SK-N-DZ (cell line): ENCODE data around the gene PRKN.

Experiments
- DNase-seq: peaks from one replicate; pipeline ENCODE4 v3.0.0-alpha.2; 2015; ENCODE audit warnings: low spot score

Gene PRKN

DNA sequence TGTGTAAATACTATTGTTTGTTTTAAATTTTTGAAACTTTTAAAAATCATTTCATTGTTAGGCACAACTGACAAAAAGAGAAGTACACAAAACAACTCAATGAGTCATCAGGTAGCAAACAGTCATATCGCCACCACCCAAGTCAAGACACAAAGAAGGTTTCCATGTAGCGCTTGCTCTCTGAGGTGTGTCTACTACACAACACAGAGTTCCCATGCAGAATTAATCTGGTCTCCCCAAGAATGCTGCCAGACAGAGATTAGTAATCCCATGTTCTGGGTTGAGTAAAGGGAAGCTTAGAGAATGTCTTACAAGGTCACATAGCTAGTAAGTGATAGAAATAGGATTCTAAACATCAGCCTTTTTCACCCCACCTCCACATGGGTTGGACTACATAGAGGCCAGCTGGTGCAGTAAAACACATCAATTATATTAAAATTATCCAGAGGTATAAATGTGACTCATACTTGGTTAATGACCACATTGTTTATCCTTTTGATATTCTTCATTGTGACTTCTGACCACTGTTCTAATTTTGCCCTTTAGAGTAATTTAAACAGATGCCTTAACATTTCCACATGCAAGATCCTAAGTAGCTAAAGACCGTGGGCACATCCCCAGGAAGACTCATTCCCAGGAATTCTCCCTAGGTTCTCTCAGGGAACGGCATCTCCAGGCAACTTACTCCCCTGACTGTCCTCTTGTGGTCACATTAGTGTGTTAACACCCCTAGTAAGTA lies 413.5 kb downstream of the PRKN start:
- DNase-seq = no peak

GRCh38 chr6:162307865-162308264 lies 419.7 kb downstream of the PRKN start:
- DNase-seq = no peak

DNA sequence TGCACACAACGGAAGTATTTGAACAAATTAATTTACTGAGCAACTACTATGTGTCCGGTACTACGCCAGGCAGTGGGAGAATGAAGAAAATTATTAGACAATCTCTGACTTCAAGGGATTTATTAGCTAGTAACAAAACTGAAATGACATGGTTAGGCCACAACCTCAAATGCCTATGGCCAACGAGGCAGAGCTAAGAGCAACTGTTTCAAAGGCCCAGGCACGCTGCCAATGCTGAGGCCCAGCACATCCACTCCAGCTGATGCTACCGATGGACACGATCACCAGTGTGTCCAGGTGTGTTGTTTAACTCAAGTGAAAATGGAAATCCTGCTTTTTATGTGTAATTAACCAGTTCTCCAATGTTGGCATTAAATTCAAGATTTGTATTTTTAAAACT lies 420.9 kb downstream of the PRKN start:
- no peak for DNase-seq

DNA sequence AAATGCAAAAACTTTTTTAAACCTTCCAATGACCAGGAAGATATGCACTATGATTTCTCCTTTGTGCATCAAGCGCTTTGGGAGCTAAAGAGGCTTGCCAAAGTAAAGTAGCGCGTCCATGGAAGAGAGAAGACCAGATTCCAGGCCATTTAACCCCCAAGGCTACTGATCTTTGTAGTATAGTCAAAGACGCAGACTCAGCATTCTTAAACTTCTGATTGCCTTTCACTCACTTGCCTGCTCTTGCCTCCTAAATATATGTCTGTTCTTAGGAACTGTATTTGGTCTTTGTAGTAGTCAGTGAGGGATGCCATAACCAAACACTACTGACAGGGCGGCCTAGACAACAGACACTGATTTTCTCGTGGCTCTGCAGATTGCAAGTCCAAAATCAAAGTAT lies 426.4 kb downstream of the PRKN start:
- DNase-seq = no peak

GRCh38 chr6:162294029-162294428 lies 433.5 kb downstream of the PRKN start:
- DNase-seq = no peak

- no peak for DNase-seq
Observed at GRCh38 chr6:162292915-162293314, 434.7 kb downstream of the PRKN start.

DNA sequence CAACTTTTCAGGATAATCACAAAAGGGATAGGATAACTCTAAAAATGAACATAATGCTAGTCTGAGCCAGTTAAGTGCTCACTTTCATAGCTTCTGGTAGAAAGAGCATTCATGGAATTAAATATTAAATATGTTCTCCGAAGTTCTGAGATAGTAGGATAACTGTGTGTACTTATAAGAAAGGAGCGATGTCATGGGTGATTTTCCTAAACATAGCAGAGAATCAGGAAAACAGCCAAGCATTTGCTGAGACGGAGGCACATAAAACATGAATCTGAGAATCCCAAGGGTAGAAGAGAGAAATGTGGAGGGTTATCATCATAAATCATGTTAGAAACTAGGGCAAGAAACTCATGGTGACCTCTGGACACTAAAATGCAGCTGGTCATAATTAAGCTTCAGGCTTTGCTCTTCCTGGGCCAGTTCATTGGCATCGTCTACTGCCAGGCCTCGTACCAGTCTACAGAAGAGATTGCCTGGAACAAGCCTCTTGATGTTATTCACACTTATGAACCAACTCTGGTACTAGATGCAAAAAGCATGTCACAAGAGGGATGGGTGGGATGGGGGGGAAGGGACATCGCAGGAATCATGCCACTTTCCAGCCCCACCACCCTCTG lies 436.6 kb downstream of the PRKN start:
- DNase-seq = no peak

- DNase-seq = no peak
Observed at GRCh38 chr6:162289972-162290371, 437.6 kb downstream of the PRKN start.

GRCh38 chr6:162273986-162274385 lies 453.6 kb downstream of the PRKN start:
- no peak for DNase-seq

- peak; percentile 46 for DNase-seq
Observed at GRCh38 chr6:162271922-162272321, 455.6 kb downstream of the PRKN start.

- no peak for DNase-seq
Observed at GRCh38 chr6:162270966-162271365, 456.6 kb downstream of the PRKN start.

DNA sequence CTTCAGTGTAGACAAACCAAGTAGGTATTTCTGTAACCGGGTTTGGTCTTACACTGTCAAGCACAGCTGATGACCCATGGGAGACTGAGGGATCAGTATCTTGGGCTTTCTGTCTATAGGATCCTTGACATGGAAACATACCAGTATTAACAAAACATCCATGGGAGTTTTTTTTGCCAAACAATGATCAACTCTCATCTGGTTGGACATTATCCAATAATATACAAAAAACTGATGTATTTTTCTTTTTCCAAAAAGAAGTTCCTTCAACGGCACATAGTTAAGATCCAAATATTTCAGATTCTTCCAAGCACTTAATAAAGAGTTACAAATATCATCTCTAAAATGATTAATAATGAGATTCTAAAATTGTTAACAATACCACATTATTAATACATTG lies 459.9 kb downstream of the PRKN start:
- DNase-seq = no peak

DNA sequence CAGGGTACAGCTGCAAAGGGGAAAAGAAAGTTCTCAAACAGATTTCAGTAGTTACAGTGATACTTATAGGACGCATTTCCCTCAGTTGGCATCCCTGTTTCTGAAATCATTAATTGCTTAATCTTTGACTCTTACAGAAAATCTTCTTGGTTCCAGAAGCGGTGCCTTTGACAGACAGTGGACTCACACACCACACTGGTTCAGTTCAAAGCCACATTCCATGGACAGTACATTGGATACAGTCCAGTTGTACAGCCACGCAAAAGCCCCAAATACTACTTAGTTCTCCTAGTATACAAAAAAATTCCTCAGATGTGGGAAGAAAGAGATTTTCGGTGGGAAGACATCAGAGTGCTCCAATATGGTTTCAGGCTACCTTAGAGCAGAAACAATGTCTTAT lies 460.4 kb downstream of the PRKN start:
- no peak for DNase-seq

DNA sequence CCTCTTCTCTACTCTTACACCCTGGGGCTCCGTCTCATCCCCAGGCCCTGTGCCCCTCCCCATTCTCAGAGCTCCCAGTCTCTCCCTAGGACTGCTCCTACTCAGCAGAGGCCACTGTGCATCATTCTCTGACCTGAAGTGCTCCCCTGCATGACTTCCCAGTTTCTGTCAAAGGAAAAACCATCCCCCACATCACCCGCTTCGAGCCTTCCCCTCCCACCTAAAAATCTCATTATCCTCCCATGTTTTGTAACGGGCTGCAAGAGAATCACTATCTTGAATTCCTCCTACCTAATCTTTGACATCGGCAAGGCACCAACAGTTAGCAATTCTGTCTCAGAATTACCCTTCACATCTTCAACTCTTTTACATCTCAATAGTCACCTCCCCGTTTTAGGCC lies 463.0 kb downstream of the PRKN start:
- DNase-seq = no peak

GRCh38 chr6:162262466-162263196 lies 464.9 kb downstream of the PRKN start:
- DNase-seq = no peak

GRCh38 chr6:162261598-162261997 lies 466.0 kb downstream of the PRKN start:
- no peak for DNase-seq

DNA sequence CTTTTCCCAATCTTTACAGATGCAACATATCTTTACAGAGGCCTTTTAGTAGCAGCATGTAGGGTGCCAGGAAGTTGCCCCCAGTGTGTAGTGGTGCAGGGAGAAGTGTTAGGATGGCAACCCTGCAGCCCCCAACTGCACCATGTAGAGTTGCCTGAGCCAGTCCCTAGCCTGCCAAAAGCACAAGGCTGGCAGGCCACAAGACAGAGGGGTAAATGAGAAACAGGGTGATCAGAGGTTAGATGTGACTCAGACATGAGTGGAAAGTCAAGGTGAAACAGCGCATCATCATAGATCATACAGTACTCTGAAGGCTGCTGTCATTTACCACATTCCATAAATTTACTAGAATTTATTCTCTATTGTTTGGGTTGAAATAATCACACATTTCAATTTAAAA lies 467.5 kb downstream of the PRKN start:
- no peak for DNase-seq

- DNase-seq = no peak
Observed at GRCh38 chr6:162258647-162259046, 468.9 kb downstream of the PRKN start.

DNA sequence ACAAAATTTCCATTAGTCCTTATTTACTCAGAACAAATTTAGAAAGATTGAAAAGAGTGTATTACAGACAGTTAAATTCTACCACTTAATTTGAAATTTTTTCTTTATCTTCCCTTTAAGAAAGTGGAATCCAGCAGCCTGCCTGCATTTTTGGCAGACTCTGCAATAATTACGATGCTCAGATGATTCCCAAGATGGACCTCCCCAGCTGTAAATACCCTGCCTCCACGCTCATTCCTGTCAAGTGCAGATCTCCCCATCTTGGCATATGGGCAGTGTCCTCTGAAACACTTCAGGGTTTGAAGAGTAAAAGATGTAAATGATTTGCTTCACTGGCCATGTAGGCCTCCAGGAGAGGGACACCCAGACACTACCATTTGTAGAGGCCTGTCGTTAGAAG lies 471.2 kb downstream of the PRKN start:
- no peak for DNase-seq

DNA sequence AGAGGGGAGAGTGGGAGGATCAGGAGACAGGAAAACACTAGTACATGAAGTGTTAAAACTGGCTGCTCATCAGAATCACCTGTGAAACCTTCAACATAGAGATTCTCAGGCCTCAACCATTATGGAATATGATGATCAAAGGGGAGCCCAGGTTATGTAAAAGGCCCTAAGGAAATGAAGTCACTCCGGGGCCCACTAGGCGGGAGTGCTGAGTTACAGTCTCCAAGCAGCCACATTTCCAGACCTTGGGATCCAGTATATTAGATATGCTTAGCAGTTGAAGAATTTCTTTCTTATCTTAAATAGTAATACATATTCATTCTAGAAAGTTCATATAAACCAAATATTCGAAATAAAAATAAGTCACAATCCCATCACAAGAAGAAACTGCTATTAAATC lies 476.3 kb downstream of the PRKN start:
- DNase-seq = no peak

GRCh38 chr6:162249907-162250642 lies 477.5 kb downstream of the PRKN start:
- no peak for DNase-seq

DNA sequence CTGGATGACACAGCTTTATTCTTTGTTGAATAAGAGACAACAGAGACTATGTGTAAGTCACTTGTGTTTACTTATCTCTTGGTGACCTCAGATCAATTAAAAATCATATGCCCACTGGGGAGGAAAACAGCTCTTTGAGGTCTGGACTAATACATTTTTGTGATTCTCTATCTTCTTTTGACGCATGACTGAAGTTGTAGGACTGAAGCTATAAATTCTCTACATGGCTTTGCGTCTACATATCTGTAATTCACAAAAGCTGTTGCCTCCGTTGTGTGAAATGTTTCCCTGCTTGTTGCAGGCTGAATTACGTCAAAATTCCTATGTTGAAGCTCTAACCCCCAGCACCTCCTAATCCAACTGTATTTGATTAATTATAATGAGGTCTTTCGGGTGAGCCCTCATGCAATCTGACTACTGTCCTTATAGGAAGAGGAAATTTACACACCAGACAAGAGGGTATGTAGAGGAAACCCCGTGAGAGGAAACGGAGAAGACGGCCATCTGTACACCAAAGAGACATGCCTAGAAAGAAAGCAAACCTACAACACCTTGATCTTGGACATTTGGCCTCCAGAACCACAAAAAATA lies 481.6 kb downstream of the PRKN start:
- no peak for DNase-seq
